Gastrocnemius medialis (tissue), 4 donors: ENCODE results near the gene CFAP210. TPM values are rescaled to one million over a fixed set of nuclear protein-coding genes. Genes with fewer than 3 reads are reported as not detected.

ENCODE experiments used
- ATAC-seq, 2 donors: fragments of 150-250 bp; one replicate each; pipeline ENCODE4 v1.9.1; 2016
- DNase-seq, 2 donors: peaks; one replicate each; pipeline ENCODE4 v3.0.0-alpha.2; 2019
- H3K27ac ChIP-seq, 4 donors: fragments of 200-600 bp; sonication (generic); 1 replicate in 1 of 4; 2 replicates in 3 of 4; pipeline ENCODE4 v1.5.1; 2016 to 2018; ENCODE audit warnings: mild to moderate bottlenecking in 2 of 4, moderate library complexity in 1 of 4
- H3K27me3 ChIP-seq, 3 donors: fragments of 200-600 bp; sonication (generic) in 2 of 3; 1 replicate in 1 of 3; 2 replicates in 2 of 3; pipeline versions ENCODE4 v1.5.1 to v1.6.0; 2016 to 2019; ENCODE audit warnings: mild to moderate bottlenecking in 1 of 3, moderate library complexity in 1 of 3
- H3K36me3 ChIP-seq, 2 donors: fragments of 200-600 bp; sonication (generic) in 1 of 2; one replicate each; pipeline ENCODE4 v1.5.1; 2017 to 2018
- H3K4me1 ChIP-seq, 2 donors: fragments of 200-600 bp; sonication (generic) in 1 of 2; one replicate each; pipeline ENCODE4 v1.5.1; 2016 to 2017; ENCODE audit warnings: mild to moderate bottlenecking in 2 of 2
- H3K4me3 ChIP-seq, 4 donors: fragments of 200-600 bp; sonication (generic) in 3 of 4; 1 replicate in 1 of 4; 2 replicates in 3 of 4; pipeline ENCODE4 v1.5.1; 2016 to 2019; ENCODE audit warnings: mild to moderate bottlenecking in 2 of 4
- H3K9me3 ChIP-seq, 3 donors: fragments of 200-600 bp; sonication (generic) in 2 of 3; 1 replicate in 1 of 3; 2 replicates in 2 of 3; pipeline ENCODE4 v1.5.1; 2016 to 2019
- CTCF ChIP-seq, 5 experiments: fragments of 450-650 bp in 3 of 5; fragments of 200-600 bp in 2 of 5; sonication (generic) in 2 of 5; IDR thresholded peaks in 4 of 5; conservative IDR thresholded peaks in 1 of 5; 1 replicate in 4 of 5; 2 replicates in 1 of 5; pipeline ENCODE4 v1.5.1; 2016 to 2019; ENCODE audit warnings: antibody characterized with exemption in 5 of 5, mild to moderate bottlenecking in 3 of 5, moderate library complexity in 3 of 5
- POLR2A ChIP-seq, 2 donors: fragments of 450-650 bp; IDR thresholded peaks; one replicate each; pipeline ENCODE4 v1.6.1; 2017; ENCODE audit warnings: antibody characterized with exemption in 2 of 2, mild to moderate bottlenecking in 2 of 2, moderate library complexity in 2 of 2
- in situ Hi-C, 4 donors: fragments of 200-750 bp; cut with MboI; loops; one replicate each; pipeline versions ENCODE4 v1.15.0 to v1.8.0; 2017; ENCODE audit warnings: low sequenced_read_pairs in 4 of 4
- intact Hi-C: fragments of 100-400 bp; cut with DNase I; formaldehyde crosslinking; loops from one replicate; pipeline ENCODE4 v1.15.1; 2023; ENCODE audit warnings: low total_unique reads
- total RNA-seq, 4 donors: library from RNA; depleted of rRNA; stranded (reverse); fragments of >200 nt; gene quantifications; one replicate each; pipeline versions ENCODE4 v1.1.0 to v1.2.3, GENCODE V29; 2016

Gene CFAP210
- not detected for total RNA-seq

- intact Hi-C loops, result loop anchor here (2.0 to 5.0 kb wide), 2 partner anchors 38 to 112 kb away; partner anchors contain the start of genes KLHL23 and PPIG
- peak; percentile 98 to 99 for ATAC-seq
- Histone ChIP-seq H3K36me3 (no peaks in the 10 kb centered on the region), H3K4me3 (peak within 1 kb of the TSS; percentile 87 to 93 (median 88)), H3K27ac (peak within 1 kb of the TSS; percentile 83 to 90 (median 87)), H3K27me3 (no peaks in the 10 kb centered on the region), H3K9me3 (no peaks in the 10 kb centered on the region), H3K4me1 (peaks cover 13 to 14% of the 10 kb centered on the region in 2 donors)
- DNase-seq, result peak; percentile 96 to 99
- TF ChIP-seq POLR2A (IDR thresholded peaks at IDR 0.05) (peak; percentile 74 to 77), CTCF (IDR thresholded peaks at IDR 0.05 in 4 of 5, conservative IDR thresholded peaks at IDR 0.05 in 1 of 5) (no peak)
- in situ Hi-C loops, result no loop called here
Measured at GRCh38 chr2:169694113-169694893, at the start of gene CFAP210, which contains the start of gene PHOSPHO2. CFAP210 (minus strand) TSS chr2:169694405; CDS start chr2:169694327, 78 bp downstream. PHOSPHO2 (plus strand) TSS chr2:169694469; CDS start chr2:169700972, 6,503 bp downstream.

GRCh38 chr2:169743549-169743948, 49.3 kb upstream of the CFAP210 start:
- H3K4me1 ChIP-seq, result no peaks in the 10 kb centered on the region
- no peak overlapping the region for H3K4me3 ChIP-seq
- in situ Hi-C loops (no loop called here), intact Hi-C loops (no loop called here)
- no peaks in the 10 kb centered on the region for H3K36me3 ChIP-seq
- DNase-seq (no peak), ATAC-seq (no peak)
- no peaks in the 10 kb centered on the region for H3K9me3 ChIP-seq
- TF ChIP-seq POLR2A (IDR thresholded peaks at IDR 0.05), result no peak
- no peak for TF ChIP-seq CTCF (IDR thresholded peaks at IDR 0.05 in 4 of 5, conservative IDR thresholded peaks at IDR 0.05 in 1 of 5)
- no peak overlapping the region for H3K27ac ChIP-seq
- no peaks in the 10 kb centered on the region for H3K27me3 ChIP-seq

GRCh38 chr2:169739351-169739750, 45.1 kb upstream of the CFAP210 start:
- no peaks in the 10 kb centered on the region for H3K36me3 ChIP-seq
- intact Hi-C loops, result loop anchor here (10.0 kb wide), 1 partner anchor 55 kb away; the partner anchor contains the start of gene SSB
- no peak overlapping the region for H3K4me3 ChIP-seq
- in situ Hi-C loops, result no loop called here
- H3K9me3 ChIP-seq, result no peaks in the 10 kb centered on the region
- H3K27ac ChIP-seq, result no peak overlapping the region
- peaks cover 5 to 19% of the 10 kb centered on the region in 2 donors for H3K4me1 ChIP-seq
- no peak for TF ChIP-seq CTCF (IDR thresholded peaks at IDR 0.05 in 4 of 5, conservative IDR thresholded peaks at IDR 0.05 in 1 of 5)
- TF ChIP-seq POLR2A (IDR thresholded peaks at IDR 0.05), result no peak
- H3K27me3 ChIP-seq, result no peaks in the 10 kb centered on the region
- DNase-seq (no peak), ATAC-seq (no peak)

- DNase-seq (no peak), ATAC-seq (no peak)
- TF ChIP-seq POLR2A (IDR thresholded peaks at IDR 0.05) (no peak), CTCF (IDR thresholded peaks at IDR 0.05 in 4 of 5, conservative IDR thresholded peaks at IDR 0.05 in 1 of 5) (no peak)
- Histone ChIP-seq H3K27ac (no peak overlapping the region), H3K9me3 (no peaks in the 10 kb centered on the region), H3K27me3 (no peaks in the 10 kb centered on the region), H3K4me3 (no peak overlapping the region), H3K4me1 (peaks cover 5 to 19% of the 10 kb centered on the region in 2 donors), H3K36me3 (no peaks in the 10 kb centered on the region)
- intact Hi-C loops (loop anchor here (10.0 kb wide), 1 partner anchor 56 kb away; the partner anchor contains the start of gene SSB), in situ Hi-C loops (no loop called here)
Measured at GRCh38 chr2:169738566-169739229, 44.5 kb upstream of the CFAP210 start.
